Endothelial cell of umbilical vein (primary cell): Measurements from ENCODE around the gene COG5. TPM values are rescaled to one million over a fixed set of nuclear protein-coding genes. Genes with fewer than 3 reads are reported as not detected.

Source experiments
- BruUV-seq: library from RNA; stranded (reverse); fragments of 400-500 nt; replicated peaks from 2 replicates; lab custom pipeline; 2021; lab: Mats Ljungman, UMichigan
- CTCF ChIA-PET: fragments of 300-600, 350-600 bp; sonication (Branson Sonifier 250); formaldehyde crosslinking; loops from one replicate; lab custom pipeline; 2021; ENCODE audit warnings: antibody characterized with exemption, inconsistent platforms; lab: Charles Lee
- POLR2A ChIA-PET: fragments of 300-600, 350-600 bp; sonication (Branson Sonifier 250); formaldehyde crosslinking; loops from one replicate; lab custom pipeline; 2021; ENCODE audit warnings: antibody characterized with exemption, inconsistent platforms; lab: Charles Lee
- DNase-seq: peaks from one replicate; pipeline ENCODE4 v3.0.0-alpha.2; 2011; ENCODE audit warnings: low read depth, low spot score
- FAIRE-seq: peaks from 2 replicates; lab custom pipeline; 2011; peaks lifted over from hg19 to GRCh38; lab: Jason Lieb, UNC
- H2AFZ ChIP-seq: 2 replicates; pipeline ENCODE4 v1.6.0; 2012; ENCODE audit warnings: low read depth, low read length, control low read depth, inconsistent platforms
- H3K27ac ChIP-seq: 2 replicates; pipeline ENCODE4 v1.5.1; 2011; ENCODE audit warnings: low read depth, mild to moderate bottlenecking, control low read depth, low read length, moderate library complexity; ENCODE audit not compliant: insufficient read depth
- H3K27me3 ChIP-seq, 2 experiments: 2 replicates each; pipeline versions ENCODE4 v1.6.0 to v1.6.1; 2011; ENCODE audit warnings: low read length in 2 of 2, mixed read lengths in 1 of 2; ENCODE audit not compliant: control insufficient read depth in 2 of 2, insufficient read depth in 2 of 2
- H3K36me3 ChIP-seq, 2 experiments: 2 replicates in 1 of 2; 3 replicates in 1 of 2; pipeline ENCODE4 v1.5.1; 2011; ENCODE audit warnings: low read length in 2 of 2, mild to moderate bottlenecking in 1 of 2, moderate library complexity in 1 of 2; ENCODE audit not compliant: control insufficient read depth in 2 of 2, insufficient read depth in 2 of 2; ENCODE audit errors: extremely low read depth in 1 of 2
- H3K4me1 ChIP-seq: 3 replicates; pipeline ENCODE4 v1.5.1; 2011; ENCODE audit warnings: mild to moderate bottlenecking, low read length; ENCODE audit not compliant: control insufficient read depth, insufficient read depth; ENCODE audit errors: extremely low read depth
- H3K4me2 ChIP-seq: 2 replicates; pipeline ENCODE4 v1.6.1; 2011; ENCODE audit warnings: low read length, control low read depth, mixed read lengths; ENCODE audit not compliant: insufficient read depth
- H3K4me3 ChIP-seq, 3 experiments: fragments of 200-600 bp in 1 of 3; sonication (generic), shearing (Covaris generic) in 1 of 3; replicated peaks in 1 of 3; 2 replicates each; pipeline ENCODE4 v1.5.1; 2011 to 2016; ENCODE audit warnings: control low read depth in 3 of 3, low read length in 3 of 3, mild to moderate bottlenecking in 2 of 3, inconsistent platforms in 1 of 3, low read depth in 1 of 3, moderate library complexity in 1 of 3; ENCODE audit not compliant: insufficient read depth in 1 of 3
- H3K79me2 ChIP-seq: 2 replicates; pipeline ENCODE4 v1.6.0; 2012; ENCODE audit warnings: low read length, inconsistent platforms; ENCODE audit not compliant: control insufficient read depth, insufficient read depth
- H3K9ac ChIP-seq: replicated peaks from 2 replicates; pipeline ENCODE3; 2011; ENCODE audit warnings: low read length, control low read depth; ENCODE audit not compliant: insufficient read depth; ENCODE audit errors: extremely low read depth
- H3K9me1 ChIP-seq: replicated peaks from 3 replicates; pipeline ENCODE4 v1.6.0; 2011; ENCODE audit warnings: mild to moderate bottlenecking, low read length; ENCODE audit not compliant: control insufficient read depth, insufficient read depth; ENCODE audit errors: extremely low read depth
- H3K9me3 ChIP-seq: replicated peaks from 2 replicates; pipeline ENCODE4 v1.5.1; 2012; ENCODE audit warnings: low read length, inconsistent platforms; ENCODE audit not compliant: control insufficient read depth, insufficient read depth
- H4K20me1 ChIP-seq: replicated peaks from 2 replicates; pipeline ENCODE3; 2011; ENCODE audit warnings: mild to moderate bottlenecking, low read length; ENCODE audit not compliant: control insufficient read depth, insufficient read depth; ENCODE audit errors: extremely low read depth
- EZH2 ChIP-seq: IDR thresholded peaks from 2 replicates; pipeline ENCODE4 v1.6.1; 2012; ENCODE audit warnings: borderline replicate concordance, low read depth, mild to moderate bottlenecking, moderate library complexity, low read length, inconsistent platforms; ENCODE audit not compliant: severe bottlenecking
- FOS ChIP-seq: IDR thresholded peaks from 2 replicates; pipeline ENCODE4 v1.6.1; 2011; ENCODE audit warnings: mild to moderate bottlenecking, low read length, moderate library complexity, borderline replicate concordance; ENCODE audit not compliant: insufficient read depth
- GATA2 ChIP-seq: IDR thresholded peaks from 2 replicates; pipeline ENCODE4 v1.7.0; 2011; ENCODE audit warnings: low read depth, mild to moderate bottlenecking, moderate library complexity, mixed read lengths, low read length; ENCODE audit not compliant: insufficient read length, insufficient read depth
- JUN ChIP-seq: IDR thresholded peaks from 2 replicates; pipeline ENCODE4 v1.6.1; 2011; ENCODE audit warnings: borderline replicate concordance, low read depth; ENCODE audit not compliant: insufficient read length, insufficient read depth
- MYC ChIP-seq: IDR thresholded peaks from one replicate; pipeline ENCODE4 v1.6.1; 2011; ENCODE audit warnings: mild to moderate bottlenecking, low read depth, low read length
- POLR2A ChIP-seq: IDR thresholded peaks from 2 replicates; pipeline ENCODE4 v1.6.1; 2012; ENCODE audit warnings: low read depth, mild to moderate bottlenecking, control low read depth, low read length
- POLR2AphosphoS5 ChIP-seq: IDR thresholded peaks from 2 replicates; pipeline ENCODE4 v1.6.1; 2012; ENCODE audit warnings: low read depth, mild to moderate bottlenecking, control low read depth, low read length, moderate library complexity; ENCODE audit not compliant: insufficient read depth
- dilution Hi-C: fragments of 300-500 bp; cut with MboI; formaldehyde crosslinking; loops from one replicate; pipeline ENCODE4 v1.15.0; 2019; ENCODE audit warnings: low sequenced_read_pairs; ENCODE audit not compliant: extremely low pct_ligation_motif_present
- intact Hi-C: fragments of 100-400 bp; cut with micrococcal nuclease; formaldehyde crosslinking; loops from one replicate; pipeline ENCODE4 v1.10.0; 2022
- polyA plus RNA-seq, 4 experiments: library from polyadenylated mRNA; depleted of rRNA in 3 of 4; stranded (reverse) in 3 of 4; unstranded in 1 of 4; fragments of >200 nt; gene quantifications; 2 replicates each; pipeline versions ENCODE4 v1.2.1 to v1.2.3, GENCODE V29; 2011 to 2012; ENCODE audit warnings: missing spikeins in 1 of 4
- total RNA-seq: library from RNA; stranded (reverse); gene quantifications from 2 replicates; pipeline ENCODE4 v1.2.3, GENCODE V29; 2021

Gene COG5
- total and polyA plus RNA-seq, 2 donors (not counting 3 experiments of a cell fraction or from before 2014, with no cell fraction given): 18.8 to 45.3 TPM

- Histone ChIP-seq H2AFZ (no peak overlapping the region), H3K36me3 (peaks cover 3 to 11% of the 10 kb centered on the region in 2 experiments), H3K27me3 (no peaks in the 10 kb centered on the region), H3K79me2 (peaks cover 5% of the 10 kb centered on the region), H3K9me3 (no peaks in the 10 kb centered on the region), H3K4me3 (no peak overlapping the region), H3K27ac (peak overlapping the region; percentile 97), H3K9ac (peak overlapping the region; percentile 89), H3K4me1 (peaks cover 57% of the 10 kb centered on the region), H3K9me1 (no peaks in the 10 kb centered on the region), H4K20me1 (no peaks in the 10 kb centered on the region), H3K4me2 (peak overlapping the region; percentile 83)
- dilution Hi-C loops (no loop called here), intact Hi-C loops (loop anchor here (2.0 to 10.0 kb wide), 3 partner anchors 96 to 1060 kb away; no protein-coding TSS in a partner anchor)
- ChIA-PET CTCF (interaction anchor here (0.7 to 1.4 kb wide), 10 partner anchors 13 to 278 kb away, joined by 3 to 6 read pairs (median 3); partner anchors contain the start of genes CBLL1, COG5, DUS4L and SLC26A4), POLR2A (interaction anchor here (0.8 to 1.1 kb wide), 4 partner anchors 17 to 429 kb away, joined by 3 to 4 read pairs (median 3); partner anchors contain the start of gene HBP1)
- TF ChIP-seq MYC (no peak), JUN (peak; percentile 66), FOS (no peak), POLR2A (no peak), POLR2AphosphoS5 (peak; percentile 56), EZH2 (no peak), GATA2 (peak; percentile 71)
- DNase-seq (peak; percentile 99), FAIRE-seq (peak; percentile 90)
- TSS peak; percentile 62 for BruUV-seq
Measured at GRCh38 chr7:107596881-107597581, 33.3 kb upstream of the COG5 start.
